ENCODE measurements around the gene ARHGEF26. TPM values are rescaled to one million over a fixed set of nuclear protein-coding genes. Genes with fewer than 3 reads are reported as not detected.

The ARHGEF26 gene
- total RNA-seq, 1 donor, result 1.7 TPM

DNA sequence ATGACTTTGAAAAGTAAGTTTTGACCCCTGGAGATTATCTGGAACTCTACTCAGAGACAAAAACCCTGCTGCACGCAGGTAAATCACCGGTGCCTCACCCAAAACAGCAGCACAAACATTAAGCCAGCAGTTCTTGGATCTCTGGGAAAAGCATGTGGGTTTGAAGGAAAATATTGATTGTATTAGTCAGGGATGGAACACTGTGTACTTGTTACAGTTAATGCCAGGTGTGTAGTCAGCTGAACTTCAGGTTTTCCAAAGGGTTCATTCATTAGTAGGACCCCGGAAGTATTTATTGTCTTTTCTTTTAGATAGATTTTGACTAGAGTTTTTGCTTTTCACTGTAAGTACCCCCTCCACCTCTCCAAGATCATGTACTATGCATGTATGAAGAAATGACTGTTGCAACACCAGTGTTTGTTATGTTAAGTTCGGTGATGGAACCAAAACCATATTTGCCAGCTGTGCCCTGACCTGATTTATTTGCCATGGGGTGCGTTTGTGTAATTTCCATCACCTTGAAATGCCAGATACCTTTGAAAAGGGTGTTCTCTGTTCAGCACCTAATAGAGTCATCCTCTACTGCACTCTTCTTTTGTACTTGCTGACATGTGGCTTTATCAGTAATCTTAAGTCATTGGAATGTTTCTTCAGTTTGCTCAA lies 14.5 kb downstream of the ARHGEF26 start:
- no peak for DNase-seq (ENCODE audit: low read depth)
- no peak overlapping the region for H3K4me3 ChIP-seq (ENCODE audit: low read depth, low read length)
- TF ChIP-seq, protein P1, sequence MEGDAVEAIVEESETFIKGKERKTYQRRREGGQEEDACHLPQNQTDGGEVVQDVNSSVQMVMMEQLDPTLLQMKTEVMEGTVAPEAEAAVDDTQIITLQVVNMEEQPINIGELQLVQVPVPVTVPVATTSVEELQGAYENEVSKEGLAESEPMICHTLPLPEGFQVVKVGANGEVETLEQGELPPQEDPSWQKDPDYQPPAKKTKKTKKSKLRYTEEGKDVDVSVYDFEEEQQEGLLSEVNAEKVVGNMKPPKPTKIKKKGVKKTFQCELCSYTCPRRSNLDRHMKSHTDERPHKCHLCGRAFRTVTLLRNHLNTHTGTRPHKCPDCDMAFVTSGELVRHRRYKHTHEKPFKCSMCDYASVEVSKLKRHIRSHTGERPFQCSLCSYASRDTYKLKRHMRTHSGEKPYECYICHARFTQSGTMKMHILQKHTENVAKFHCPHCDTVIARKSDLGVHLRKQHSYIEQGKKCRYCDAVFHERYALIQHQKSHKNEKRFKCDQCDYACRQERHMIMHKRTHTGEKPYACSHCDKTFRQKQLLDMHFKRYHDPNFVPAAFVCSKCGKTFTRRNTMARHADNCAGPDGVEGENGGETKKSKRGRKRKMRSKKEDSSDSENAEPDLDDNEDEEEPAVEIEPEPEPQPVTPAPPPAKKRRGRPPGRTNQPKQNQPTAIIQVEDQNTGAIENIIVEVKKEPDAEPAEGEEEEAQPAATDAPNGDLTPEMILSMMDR (IDR thresholded peaks at IDR 0.05; ENCODE audit: insufficient read depth, low read depth, low read length), result no peak

DNA sequence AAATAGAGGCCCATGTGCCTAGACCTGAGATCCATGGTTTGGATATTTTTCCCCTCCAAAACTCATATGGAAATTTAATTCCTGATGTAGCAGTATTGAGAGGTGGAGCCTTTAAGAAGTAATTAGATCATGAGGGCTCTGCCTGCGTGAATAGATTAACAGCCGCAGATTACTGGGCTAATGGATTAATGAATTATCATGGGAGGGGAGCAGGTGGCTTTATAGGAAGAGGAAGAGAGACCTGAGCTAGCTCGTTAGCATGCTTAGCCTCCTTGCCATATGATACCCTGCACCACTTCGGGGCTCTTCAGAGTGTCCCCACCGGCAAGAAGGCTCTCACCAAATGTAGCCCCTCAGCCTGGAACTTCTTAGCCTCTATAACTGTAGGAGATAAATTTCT lies 15.8 kb downstream of the ARHGEF26 start:
- DNase-seq (ENCODE audit: low read depth), result no peak
- TF ChIP-seq, protein P1 (IDR thresholded peaks at IDR 0.05; ENCODE audit: insufficient read depth, low read depth, low read length), result no peak
- H3K4me3 ChIP-seq (ENCODE audit: low read depth, low read length), result no peak overlapping the region

DNA sequence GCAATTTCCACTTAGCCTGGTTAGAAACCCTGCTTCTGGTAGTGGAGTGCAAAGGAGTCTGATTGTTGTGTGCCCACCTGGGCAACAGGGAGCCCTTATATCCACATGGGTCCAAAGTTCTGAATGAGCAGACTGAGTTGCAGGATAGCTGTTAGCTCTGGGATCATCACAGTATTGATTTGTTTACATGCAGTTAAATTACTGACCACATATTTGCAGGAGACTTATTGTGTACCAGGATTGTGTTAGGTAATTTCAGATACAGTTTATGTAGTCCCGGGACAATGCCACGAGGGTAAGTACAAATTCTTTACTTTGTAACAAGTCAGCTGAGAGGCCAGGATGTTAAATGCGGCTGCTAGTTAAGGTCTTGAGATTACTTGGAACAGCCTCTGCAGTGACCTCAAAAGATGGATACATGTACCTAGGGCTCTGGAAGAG lies 18.8 kb downstream of the ARHGEF26 start:
- no peak for DNase-seq (ENCODE audit: low read depth)
- TF ChIP-seq, protein P1 (IDR thresholded peaks at IDR 0.05; ENCODE audit: insufficient read depth, low read depth, low read length), result no peak
- no peak overlapping the region for H3K4me3 ChIP-seq (ENCODE audit: low read depth, low read length)

DNA sequence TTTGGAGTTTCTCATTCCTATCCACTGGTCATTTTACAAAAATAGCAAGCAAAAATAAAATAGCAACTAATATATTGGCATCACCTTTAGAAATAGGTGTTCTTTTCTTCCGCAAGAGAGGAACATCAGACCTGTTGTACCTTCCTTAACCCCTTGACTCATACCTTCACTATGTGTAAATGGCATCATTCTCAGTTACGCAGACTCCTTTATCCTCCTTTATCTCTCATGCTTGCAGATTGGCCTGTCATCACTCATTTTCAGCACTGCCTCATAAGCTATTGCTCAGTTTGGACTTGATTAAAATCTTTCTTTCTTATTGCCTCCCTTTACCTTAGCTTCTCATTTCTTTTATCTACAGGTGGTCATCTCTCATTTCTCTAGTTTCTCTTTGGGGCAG lies 21.4 kb downstream of the ARHGEF26 start:
- TF ChIP-seq, protein P1 (IDR thresholded peaks at IDR 0.05; ENCODE audit: insufficient read depth, low read depth, low read length), result no peak
- H3K4me3 ChIP-seq (ENCODE audit: low read depth, low read length), result no peak overlapping the region
- DNase-seq (ENCODE audit: low read depth), result no peak

DNA sequence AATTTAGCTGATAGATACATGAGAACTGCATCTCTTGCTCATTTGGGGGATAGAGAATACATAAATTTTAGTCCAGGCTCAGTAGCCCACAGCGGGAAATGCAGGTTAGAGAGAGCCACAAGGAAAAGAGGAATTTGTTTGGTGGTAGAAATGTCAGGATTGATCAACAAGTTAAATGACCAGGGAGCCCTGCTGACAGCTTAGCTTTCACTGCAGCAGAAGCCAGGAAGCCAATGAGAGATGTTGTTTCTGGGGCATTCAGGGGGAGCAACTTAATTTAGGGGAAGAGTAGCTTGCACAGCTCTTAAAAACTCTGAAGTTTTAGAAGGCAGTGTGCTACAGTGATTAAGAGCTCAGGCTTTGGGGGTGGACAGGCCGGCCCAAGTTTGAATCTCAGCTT lies 22.7 kb downstream of the ARHGEF26 start:
- TF ChIP-seq, protein P1 (IDR thresholded peaks at IDR 0.05; ENCODE audit: insufficient read depth, low read depth, low read length), result no peak

DNA sequence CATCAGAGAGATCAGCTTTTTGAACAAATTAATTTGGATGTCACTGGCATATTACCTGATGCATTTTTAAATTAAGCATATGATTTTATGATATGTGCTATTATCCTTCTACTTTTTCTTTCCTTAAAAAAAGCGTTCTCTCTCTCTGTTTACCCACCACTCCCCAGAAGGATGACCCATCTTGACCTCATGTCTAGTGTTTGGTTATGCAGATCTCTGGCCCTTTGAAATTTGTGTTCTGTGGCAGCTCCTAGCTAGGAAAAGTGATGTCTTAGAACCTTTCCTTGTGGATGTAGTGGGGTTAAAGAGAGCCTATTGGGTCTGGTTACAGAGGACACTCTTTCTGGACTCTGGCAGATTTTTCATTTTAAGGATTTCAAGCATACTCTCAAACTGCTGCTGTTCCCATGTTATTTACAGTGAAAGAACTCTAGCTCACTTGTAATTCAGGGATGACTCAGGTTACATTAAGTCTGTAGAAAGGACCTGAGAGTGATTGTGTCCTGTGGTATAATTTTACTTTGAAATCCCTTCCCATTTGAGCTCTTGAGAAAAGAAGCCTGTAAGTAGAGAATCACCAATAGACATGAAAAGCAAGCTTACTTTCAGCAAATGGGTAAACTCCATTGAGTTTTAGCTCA lies 23.8 kb downstream of the ARHGEF26 start:
- TF ChIP-seq, protein P1 (IDR thresholded peaks at IDR 0.05; ENCODE audit: insufficient read depth, low read depth, low read length), result no peak
- H3K4me3 ChIP-seq (ENCODE audit: low read depth, low read length), result no peak overlapping the region
- DNase-seq (ENCODE audit: low read depth), result no peak

More for the DNA sequence above, 22.7 kb downstream of the ARHGEF26 start:
- no peak overlapping the region for H3K4me3 ChIP-seq (ENCODE audit: low read depth, low read length)
- no peak for DNase-seq (ENCODE audit: low read depth)
